ENCODE data around the gene FFAR3.

- no peak for TF ChIP-seq CTCF (IDR thresholded peaks at IDR 0.05)
- no peak for TF ChIP-seq POLR2AphosphoS5 (IDR thresholded peaks at IDR 0.05)
These were observed 49.4 kb upstream of the FFAR3 start for GRCh38 chr19:35308910-35309309.
